K562 (cell line): Measurements from ENCODE around the gene ZFYVE1. TPM values are rescaled to one million over a fixed set of nuclear protein-coding genes. Genes with fewer than 3 reads are reported as not detected.

ENCODE experiments used
- ARNT ChIP-seq, 2 experiments: fragments of 450-650 bp; IDR thresholded peaks; 2 replicates each; pipeline ENCODE4 v1.6.1; 2016; ENCODE audit warnings: mild to moderate bottlenecking in 1 of 2
- CXXC5 ChIP-seq: fragments of 250-450 bp; sonication (Bioruptor Pico); IDR thresholded peaks from 2 replicates; pipeline ENCODE4 v1.8.0; 2022; ENCODE audit warnings: inconsistent platforms, mild to moderate bottlenecking, moderate library complexity
- HIVEP1 ChIP-seq: fragments of 250-450 bp; sonication (Bioruptor Pico); IDR thresholded peaks from 2 replicates; pipeline ENCODE4 v1.4.0; 2020; ENCODE audit warnings: mild to moderate bottlenecking
- KLF6 ChIP-seq: fragments of 250-450 bp; sonication (Bioruptor Pico); IDR thresholded peaks from 2 replicates; pipeline ENCODE4 v1.4.0; 2020; ENCODE audit warnings: mild to moderate bottlenecking, moderate library complexity, borderline replicate concordance
- LEF1 ChIP-seq: fragments of 450-650 bp; IDR thresholded peaks from 2 replicates; pipeline ENCODE4 v1.6.1; 2016; ENCODE audit warnings: mild to moderate bottlenecking
- NFXL1 ChIP-seq: fragments of 450-650 bp; formaldehyde crosslinking; IDR thresholded peaks from 2 replicates; pipeline ENCODE4 v1.4.0; 2021; ENCODE audit warnings: mild to moderate bottlenecking
- SAFB ChIP-seq: fragments of 200-400 bp; formaldehyde crosslinking; IDR thresholded peaks from 2 replicates; pipeline ENCODE4 v1.6.1; 2017; ENCODE audit warnings: low read depth, low read length, borderline replicate concordance
- SRSF7 ChIP-seq: fragments of 200-400 bp; formaldehyde crosslinking; optimal IDR thresholded peaks from 2 replicates; pipeline ENCODE3; 2017; ENCODE audit warnings: mild to moderate bottlenecking, low read depth, low read length
- SUPT5H ChIP-seq: fragments of 450-650 bp; IDR thresholded peaks from 2 replicates; pipeline ENCODE4 v1.6.1; 2016
- ZBTB1 ChIP-seq: sonication (generic); formaldehyde crosslinking; IDR thresholded peaks from 2 replicates; pipeline ENCODE4 v1.8.1; 2023; ENCODE audit warnings: missing genetic modification reagents, low read depth, mild to moderate bottlenecking, borderline replicate concordance
- ZC3H11A ChIP-seq: IDR thresholded peaks from 2 replicates; pipeline ENCODE4 v1.6.1; 2012; ENCODE audit warnings: low read depth, low read length, improper control_type of control experiment
- ZNF124 ChIP-seq: sonication (generic); formaldehyde crosslinking; IDR thresholded peaks from 2 replicates; pipeline ENCODE4 v1.8.1; 2022; ENCODE audit warnings: missing genetic modification reagents
- ZNF785 ChIP-seq: fragments of 250-450 bp; sonication (Bioruptor Pico); IDR thresholded peaks from 2 replicates; pipeline ENCODE4 v1.4.0; 2020; ENCODE audit warnings: mild to moderate bottlenecking
- polyA plus RNA-seq, 8 experiments: library from polyadenylated mRNA; depleted of rRNA in 4 of 8; stranded (reverse) in 5 of 8; unstranded in 3 of 8; fragments of >200 nt; fragmentation: Nextera tagmentation in 2 of 8; fragmentation: Illumina TruSeq in 1 of 8; extraction: Ambion mirVana in 2 of 8; extraction: Trizol in 1 of 8; gene quantifications; 2 replicates each; pipeline versions ENCODE4 v1.2.1 to v1.2.3, GENCODE V29; 2011 to 2014; ENCODE audit warnings: inconsistent platforms in 1 of 8, missing spikeins in 1 of 8
- total RNA-seq, 7 experiments: library from RNA; depleted of rRNA in 6 of 7; stranded (reverse); fragments of >200 nt in 6 of 7; fragmentation: Illumina TruSeq in 2 of 7; extraction: Trizol in 2 of 7; gene quantifications; 2 replicates each; pipeline versions ENCODE4 v1.2.1 to v1.2.3, GENCODE V29; 2011 to 2021; ENCODE audit warnings: low replicate concordance in 1 of 7
- TF ChIP-seq, protein P1 (sequence below): sonication (generic); formaldehyde crosslinking; IDR thresholded peaks from 2 replicates; pipeline ENCODE4 v1.8.0; 2023; ENCODE audit warnings: mild to moderate bottlenecking, missing genetic modification reagents
- TF ChIP-seq, protein P2 (sequence below): fragments of 450-650 bp; IDR thresholded peaks from 2 replicates; pipeline ENCODE4 v1.6.1; 2018; ENCODE audit warnings: mild to moderate bottlenecking, low read depth; ENCODE audit not compliant: partially characterized antibody
- TF ChIP-seq, protein P3 (sequence below): fragments of 450-650 bp; IDR thresholded peaks from 2 replicates; pipeline ENCODE4 v1.6.1; 2016; ENCODE audit warnings: borderline replicate concordance

The ZFYVE1 gene
- total and polyA plus RNA-seq, 9 of the 15 experiments (the other 6 are each of a cell fraction or from before 2014, with no cell fraction given): 0.62 to 5.5 (median 3.4) TPM

DNA sequence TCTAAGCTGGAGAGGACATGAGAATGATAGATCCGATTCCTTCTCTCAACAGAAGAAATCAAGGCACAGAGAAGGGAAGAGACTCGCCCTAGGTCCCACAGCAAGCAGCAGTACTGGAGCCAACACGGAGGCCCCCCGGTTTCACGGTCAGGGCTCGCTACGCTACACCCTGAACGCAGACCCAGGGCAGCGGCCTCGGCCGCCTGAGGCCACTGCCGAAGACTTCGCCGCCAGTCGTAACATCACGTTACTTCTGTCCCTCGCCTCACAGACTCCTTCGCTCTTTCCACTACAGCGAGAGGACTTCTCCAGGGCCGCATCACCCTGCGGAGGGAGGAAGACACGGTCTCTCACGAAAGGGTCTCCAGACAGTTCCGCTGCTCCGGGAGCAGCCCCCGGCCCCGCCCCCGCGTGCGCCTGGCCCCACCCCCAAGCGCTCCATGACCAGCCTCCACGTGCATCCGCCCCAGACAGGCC lies 101.1 kb downstream of the ZFYVE1 start (continued):
- TF ChIP-seq, protein P1, sequence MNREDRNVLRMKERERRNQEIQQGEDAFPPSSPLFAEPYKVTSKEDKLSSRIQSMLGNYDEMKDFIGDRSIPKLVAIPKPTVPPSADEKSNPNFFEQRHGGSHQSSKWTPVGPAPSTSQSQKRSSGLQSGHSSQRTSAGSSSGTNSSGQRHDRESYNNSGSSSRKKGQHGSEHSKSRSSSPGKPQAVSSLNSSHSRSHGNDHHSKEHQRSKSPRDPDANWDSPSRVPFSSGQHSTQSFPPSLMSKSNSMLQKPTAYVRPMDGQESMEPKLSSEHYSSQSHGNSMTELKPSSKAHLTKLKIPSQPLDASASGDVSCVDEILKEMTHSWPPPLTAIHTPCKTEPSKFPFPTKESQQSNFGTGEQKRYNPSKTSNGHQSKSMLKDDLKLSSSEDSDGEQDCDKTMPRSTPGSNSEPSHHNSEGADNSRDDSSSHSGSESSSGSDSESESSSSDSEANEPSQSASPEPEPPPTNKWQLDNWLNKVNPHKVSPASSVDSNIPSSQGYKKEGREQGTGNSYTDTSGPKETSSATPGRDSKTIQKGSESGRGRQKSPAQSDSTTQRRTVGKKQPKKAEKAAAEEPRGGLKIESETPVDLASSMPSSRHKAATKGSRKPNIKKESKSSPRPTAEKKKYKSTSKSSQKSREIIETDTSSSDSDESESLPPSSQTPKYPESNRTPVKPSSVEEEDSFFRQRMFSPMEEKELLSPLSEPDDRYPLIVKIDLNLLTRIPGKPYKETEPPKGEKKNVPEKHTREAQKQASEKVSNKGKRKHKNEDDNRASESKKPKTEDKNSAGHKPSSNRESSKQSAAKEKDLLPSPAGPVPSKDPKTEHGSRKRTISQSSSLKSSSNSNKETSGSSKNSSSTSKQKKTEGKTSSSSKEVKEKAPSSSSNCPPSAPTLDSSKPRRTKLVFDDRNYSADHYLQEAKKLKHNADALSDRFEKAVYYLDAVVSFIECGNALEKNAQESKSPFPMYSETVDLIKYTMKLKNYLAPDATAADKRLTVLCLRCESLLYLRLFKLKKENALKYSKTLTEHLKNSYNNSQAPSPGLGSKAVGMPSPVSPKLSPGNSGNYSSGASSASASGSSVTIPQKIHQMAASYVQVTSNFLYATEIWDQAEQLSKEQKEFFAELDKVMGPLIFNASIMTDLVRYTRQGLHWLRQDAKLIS (CRISPR knock-in tag): 0 out of 2 replicates have a peak, but pooled peaks have one; percentile 70
- peak; percentile 57 for TF ChIP-seq SUPT5H
- TF ChIP-seq ZNF124: no peak
- no peak for TF ChIP-seq NFXL1 (CRISPR knock-in tag)
- TF ChIP-seq CXXC5: peak; percentile 44
- TF ChIP-seq ZNF785 (CRISPR knock-in tag): no peak
- TF ChIP-seq HIVEP1: no peak
- no peak for TF ChIP-seq SRSF7
- no peak for TF ChIP-seq ZC3H11A
- no peak for TF ChIP-seq SAFB
- peak; percentile 34; the same call in 1 of the 2 replicates for TF ChIP-seq ZBTB1 (CRISPR knock-in tag)
- TF ChIP-seq, protein P2, sequence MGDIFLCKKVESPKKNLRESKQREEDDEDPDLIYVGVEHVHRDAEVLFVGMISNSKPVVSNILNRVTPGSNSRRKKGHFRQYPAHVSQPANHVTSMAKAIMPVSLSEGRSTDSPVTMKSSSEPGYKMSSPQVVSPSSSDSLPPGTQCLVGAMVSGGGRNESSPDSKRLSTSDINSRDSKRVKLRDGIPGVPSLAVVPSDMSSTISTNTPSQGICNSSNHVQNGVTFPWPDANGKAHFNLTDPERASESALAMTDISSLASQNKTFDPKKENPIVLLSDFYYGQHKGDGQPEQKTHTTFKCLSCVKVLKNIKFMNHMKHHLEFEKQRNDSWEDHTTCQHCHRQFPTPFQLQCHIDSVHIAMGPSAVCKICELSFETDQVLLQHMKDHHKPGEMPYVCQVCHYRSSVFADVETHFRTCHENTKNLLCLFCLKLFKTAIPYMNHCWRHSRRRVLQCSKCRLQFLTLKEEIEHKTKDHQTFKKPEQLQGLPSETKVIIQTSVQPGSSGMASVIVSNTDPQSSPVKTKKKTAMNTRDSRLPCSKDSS: no peak
- no peak for TF ChIP-seq ARNT (IDR thresholded peaks at IDR 0.05)
- TF ChIP-seq LEF1: no peak
- TF ChIP-seq, protein P3, sequence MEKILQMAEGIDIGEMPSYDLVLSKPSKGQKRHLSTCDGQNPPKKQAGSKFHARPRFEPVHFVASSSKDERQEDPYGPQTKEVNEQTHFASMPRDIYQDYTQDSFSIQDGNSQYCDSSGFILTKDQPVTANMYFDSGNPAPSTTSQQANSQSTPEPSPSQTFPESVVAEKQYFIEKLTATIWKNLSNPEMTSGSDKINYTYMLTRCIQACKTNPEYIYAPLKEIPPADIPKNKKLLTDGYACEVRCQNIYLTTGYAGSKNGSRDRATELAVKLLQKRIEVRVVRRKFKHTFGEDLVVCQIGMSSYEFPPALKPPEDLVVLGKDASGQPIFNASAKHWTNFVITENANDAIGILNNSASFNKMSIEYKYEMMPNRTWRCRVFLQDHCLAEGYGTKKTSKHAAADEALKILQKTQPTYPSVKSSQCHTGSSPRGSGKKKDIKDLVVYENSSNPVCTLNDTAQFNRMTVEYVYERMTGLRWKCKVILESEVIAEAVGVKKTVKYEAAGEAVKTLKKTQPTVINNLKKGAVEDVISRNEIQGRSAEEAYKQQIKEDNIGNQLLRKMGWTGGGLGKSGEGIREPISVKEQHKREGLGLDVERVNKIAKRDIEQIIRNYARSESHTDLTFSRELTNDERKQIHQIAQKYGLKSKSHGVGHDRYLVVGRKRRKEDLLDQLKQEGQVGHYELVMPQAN: no peak
- no peak for TF ChIP-seq KLF6 (CRISPR knock-in tag)
